ENCODE results near the gene ARHGAP15. TPM values are rescaled to one million over a fixed set of nuclear protein-coding genes. Genes with fewer than 3 reads are reported as not detected.

ARHGAP15 gene
- total RNA-seq, 2 donors from 2014 or later = 11.0 to 11.8 TPM

GRCh38 chr2:143280097-143280757 is 151.0 kb downstream of the ARHGAP15 start:
- DNase-seq (ENCODE audit: low spot score) (no peak), ATAC-seq (ENCODE audit: insufficient number of reproducible peaks, low FRiP score, low read depth) (no peak)
- H3K27ac ChIP-seq = no peak overlapping the region
- no peaks in the 10 kb centered on the region for H3K27me3 ChIP-seq (replicated peaks; ENCODE audit: insufficient read depth)
- no peak for TF ChIP-seq CTCF (IDR thresholded peaks at IDR 0.05)
- no peaks in the 10 kb centered on the region for H3K9me3 ChIP-seq
- no peak overlapping the region for H3K4me3 ChIP-seq
- no peaks in the 10 kb centered on the region for H3K4me1 ChIP-seq (ENCODE audit: control insufficient read depth in 1 of 2, low read depth in 2 of 2)
- no peaks in the 10 kb centered on the region for H3K36me3 ChIP-seq

GRCh38 chr2:143282684-143283083 is 153.5 kb downstream of the ARHGAP15 start:
- TF ChIP-seq CTCF (IDR thresholded peaks at IDR 0.05) = no peak
- ATAC-seq (ENCODE audit: insufficient number of reproducible peaks, low FRiP score, low read depth) = no peak
- Histone ChIP-seq H3K36me3 (no peaks in the 10 kb centered on the region), H3K4me1 (ENCODE audit: control insufficient read depth in 1 of 2, low read depth in 2 of 2) (no peaks in the 10 kb centered on the region), H3K4me3 (no peak overlapping the region), H3K9me3 (no peaks in the 10 kb centered on the region), H3K27me3 (replicated peaks; ENCODE audit: insufficient read depth) (no peaks in the 10 kb centered on the region), H3K27ac (no peak overlapping the region)
- no peak for DNase-seq (ENCODE audit: low spot score)

GRCh38 chr2:143284087-143284675 is 155.0 kb downstream of the ARHGAP15 start:
- DNase-seq (ENCODE audit: low spot score) (no peak), ATAC-seq (ENCODE audit: insufficient number of reproducible peaks, low FRiP score, low read depth) (no peak)
- H3K9me3 ChIP-seq = no peaks in the 10 kb centered on the region
- peak; percentile 16 for TF ChIP-seq CTCF (IDR thresholded peaks at IDR 0.05)
- H3K36me3 ChIP-seq = no peaks in the 10 kb centered on the region
- no peak overlapping the region for H3K4me3 ChIP-seq
- H3K27me3 ChIP-seq (replicated peaks; ENCODE audit: insufficient read depth) = no peaks in the 10 kb centered on the region
- H3K27ac ChIP-seq = no peak overlapping the region
- no peaks in the 10 kb centered on the region for H3K4me1 ChIP-seq (ENCODE audit: control insufficient read depth in 1 of 2, low read depth in 2 of 2)

GRCh38 chr2:143289025-143289424 is 159.8 kb downstream of the ARHGAP15 start:
- Histone ChIP-seq H3K36me3 (no peaks in the 10 kb centered on the region), H3K27me3 (replicated peaks; ENCODE audit: insufficient read depth) (no peaks in the 10 kb centered on the region), H3K4me1 (ENCODE audit: control insufficient read depth in 1 of 2, low read depth in 2 of 2) (no peaks in the 10 kb centered on the region), H3K9me3 (no peaks in the 10 kb centered on the region), H3K27ac (no peak overlapping the region), H3K4me3 (no peak overlapping the region)
- TF ChIP-seq CTCF (IDR thresholded peaks at IDR 0.05) = no peak
- DNase-seq (ENCODE audit: low spot score) = no peak
- no peak for ATAC-seq (ENCODE audit: insufficient number of reproducible peaks, low FRiP score, low read depth)

DNA sequence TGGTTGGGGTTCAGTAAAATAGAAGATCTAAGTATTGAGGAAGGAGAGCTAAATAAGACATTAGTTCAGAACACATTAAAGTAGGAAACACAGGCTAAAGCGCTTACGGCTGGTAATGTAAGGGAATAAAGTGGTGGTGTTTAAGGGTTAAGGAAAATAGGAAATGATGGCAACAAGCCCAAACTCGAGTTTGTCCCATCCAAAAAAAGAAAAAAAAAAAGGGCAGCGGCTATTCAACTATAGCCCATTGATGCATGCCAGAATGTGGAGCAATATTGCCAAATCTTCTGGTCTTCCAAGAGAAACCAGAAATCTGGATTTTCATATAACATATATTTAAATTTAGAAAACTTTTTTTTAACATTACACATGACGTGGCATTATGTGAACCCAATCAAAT is 161.0 kb downstream of the ARHGAP15 start:
- TF ChIP-seq CTCF (IDR thresholded peaks at IDR 0.05) = no peak
- no peaks in the 10 kb centered on the region for H3K9me3 ChIP-seq
- no peak overlapping the region for H3K27ac ChIP-seq
- DNase-seq (ENCODE audit: low spot score) (no peak), ATAC-seq (ENCODE audit: insufficient number of reproducible peaks, low FRiP score, low read depth) (no peak)
- H3K27me3 ChIP-seq (replicated peaks; ENCODE audit: insufficient read depth) = no peaks in the 10 kb centered on the region
- no peaks in the 10 kb centered on the region for H3K36me3 ChIP-seq
- no peaks in the 10 kb centered on the region for H3K4me1 ChIP-seq (ENCODE audit: control insufficient read depth in 1 of 2, low read depth in 2 of 2)
- no peak overlapping the region for H3K4me3 ChIP-seq

Data from thoracic aorta (tissue), 2 donors.